IMR-90 (cell line): ENCODE measurements around the gene GVQW3. TPM values are rescaled to one million over a fixed set of nuclear protein-coding genes. Genes with fewer than 3 reads are reported as not detected.

ENCODE experiments used
- ATAC-seq: fragments of 200-7000 bp; cut with Tn5 transposase; 2 replicates; pipeline ENCODE4 v1.9.1; 2020; ENCODE audit warnings: low read depth, mild to moderate bottlenecking, moderate library complexity
- BruUV-seq: library from RNA; stranded (reverse); fragments of 400-500 nt; replicated peaks from 2 replicates; lab custom pipeline; 2021; lab: Mats Ljungman, UMichigan
- CTCF ChIA-PET: fragments of 300-600 bp; formaldehyde crosslinking; extraction: SDS; loops from one replicate; lab custom pipeline; 2021; ENCODE audit warnings: antibody characterized with exemption; lab: Yijun Ruan, JAX
- POLR2A ChIA-PET: fragments of 300-600 bp; sonication (Branson Sonifier 250); formaldehyde crosslinking; loops from one replicate; lab custom pipeline; 2022; ENCODE audit warnings: antibody characterized with exemption; ENCODE audit not compliant: unreplicated experiment; lab: Charles Lee
- DNase-seq: peaks from one replicate; pipeline ENCODE4 v3.0.0; 2013
- H2AFZ ChIP-seq: replicated peaks from 2 replicates; pipeline ENCODE3; 2013; ENCODE audit warnings: low read length, mild to moderate bottlenecking; ENCODE audit not compliant: poor library complexity
- H2AK5ac ChIP-seq: 2 replicates; pipeline ENCODE4 v1.6.1; 2013; ENCODE audit warnings: low read depth, low read length, inconsistent platforms
- H2AK9ac ChIP-seq: replicated peaks from 2 replicates; pipeline ENCODE3; 2013; ENCODE audit warnings: mild to moderate bottlenecking, low read depth, low read length, moderate library complexity; ENCODE audit not compliant: poor library complexity
- H2BK120ac ChIP-seq: 2 replicates; pipeline ENCODE4 v1.6.1; 2013; ENCODE audit warnings: low read depth, low read length, inconsistent platforms
- H2BK15ac ChIP-seq: 3 replicates; pipeline ENCODE4 v1.6.1; 2013; ENCODE audit warnings: low read depth, low read length, inconsistent platforms
- H2BK20ac ChIP-seq: 2 replicates; pipeline ENCODE4 v1.6.1; 2013; ENCODE audit warnings: low read depth, mild to moderate bottlenecking, inconsistent platforms, low read length, moderate library complexity
- H2BK5ac ChIP-seq: 2 replicates; pipeline ENCODE4 v1.6.1; 2013; ENCODE audit warnings: mild to moderate bottlenecking, low read depth, low read length, inconsistent platforms; ENCODE audit not compliant: poor library complexity, severe bottlenecking
- H3K14ac ChIP-seq: replicated peaks from 2 replicates; pipeline ENCODE4 v1.6.1; 2013; ENCODE audit warnings: low read depth, low read length, inconsistent platforms
- H3K18ac ChIP-seq: 2 replicates; pipeline ENCODE4 v1.6.1; 2013; ENCODE audit warnings: low read depth, low read length, control low read depth
- H3K23ac ChIP-seq: 2 replicates; pipeline ENCODE4 v1.6.1; 2013; ENCODE audit warnings: low read depth, low read length, inconsistent platforms
- H3K27ac ChIP-seq: 2 replicates; pipeline ENCODE4 v1.5.1; 2013; ENCODE audit warnings: mild to moderate bottlenecking, control low read depth, low read length; ENCODE audit not compliant: insufficient read depth
- H3K27me3 ChIP-seq: 2 replicates; pipeline ENCODE4 v1.6.1; 2013; ENCODE audit warnings: low read length; ENCODE audit not compliant: control insufficient read depth, insufficient read depth
- H3K36me3 ChIP-seq: 2 replicates; pipeline ENCODE4 v1.6.1; 2013; ENCODE audit warnings: low read length, mixed read lengths; ENCODE audit not compliant: control insufficient read depth, insufficient read depth
- H3K4ac ChIP-seq: 2 replicates; pipeline ENCODE4 v1.6.1; 2013; ENCODE audit warnings: low read depth, low read length, inconsistent platforms
- H3K4me1 ChIP-seq: 2 replicates; pipeline ENCODE4 v1.6.1; 2013; ENCODE audit warnings: low read length, mixed read lengths; ENCODE audit not compliant: control insufficient read depth, insufficient read depth
- H3K4me2 ChIP-seq: 2 replicates; pipeline ENCODE4 v1.6.1; 2013; ENCODE audit warnings: low read depth, mild to moderate bottlenecking, control low read depth, low read length, moderate library complexity
- H3K4me3 ChIP-seq: 2 replicates; pipeline ENCODE4 v1.5.1; 2013; ENCODE audit warnings: low read depth, mild to moderate bottlenecking, control low read depth, low read length, moderate library complexity; ENCODE audit not compliant: insufficient read depth
- H3K56ac ChIP-seq: 2 replicates; pipeline ENCODE4 v1.6.1; 2013; ENCODE audit warnings: low read length, inconsistent platforms; ENCODE audit not compliant: insufficient read depth; ENCODE audit errors: extremely low read depth
- H3K79me1 ChIP-seq, 2 experiments: 2 replicates each; pipeline ENCODE4 v1.6.1; 2013; ENCODE audit warnings: low read length in 2 of 2, inconsistent platforms in 1 of 2, low read depth in 1 of 2
- H3K9ac ChIP-seq: 2 replicates; pipeline ENCODE4 v1.6.1; 2013; ENCODE audit warnings: low read depth, low read length, control low read depth
- H3K9me1 ChIP-seq: 2 replicates; pipeline ENCODE4 v1.6.1; 2013; ENCODE audit warnings: low read length, inconsistent platforms; ENCODE audit not compliant: insufficient read depth
- H3K9me3 ChIP-seq: 2 replicates; pipeline ENCODE4 v1.6.1; 2013; ENCODE audit warnings: low read length; ENCODE audit not compliant: control insufficient read depth, insufficient read depth
- H4K20me1 ChIP-seq: 2 replicates; pipeline ENCODE4 v1.6.1; 2013; ENCODE audit warnings: low read length, inconsistent platforms; ENCODE audit not compliant: insufficient read depth
- H4K5ac ChIP-seq: 2 replicates; pipeline ENCODE4 v1.6.1; 2013; ENCODE audit warnings: mild to moderate bottlenecking, low read depth, low read length, control low read depth
- H4K8ac ChIP-seq, 2 experiments: 2 replicates each; pipeline ENCODE4 v1.6.1; 2013; ENCODE audit warnings: low read depth in 2 of 2, low read length in 2 of 2, control low read depth in 1 of 2, inconsistent platforms in 1 of 2
- H4K91ac ChIP-seq: 2 replicates; pipeline ENCODE4 v1.6.1; 2013; ENCODE audit warnings: low read depth, low read length, inconsistent platforms; ENCODE audit not compliant: insufficient read depth
- CEBPB ChIP-seq: IDR thresholded peaks from 2 replicates; pipeline ENCODE4 v1.6.1; 2012; ENCODE audit warnings: low read depth, low read length, improper control_type of control experiment
- MAZ ChIP-seq: IDR thresholded peaks from 2 replicates; pipeline ENCODE4 v1.6.1; 2012; ENCODE audit warnings: low read depth, mild to moderate bottlenecking, low read length, improper control_type of control experiment, moderate library complexity, borderline replicate concordance
- RAD21 ChIP-seq: IDR thresholded peaks from 2 replicates; pipeline ENCODE4 v1.6.1; 2012; ENCODE audit warnings: low read length, improper control_type of control experiment
- RCOR1 ChIP-seq: IDR thresholded peaks from 2 replicates; pipeline ENCODE4 v1.6.1; 2012; ENCODE audit warnings: mild to moderate bottlenecking, low read length, improper control_type of control experiment; ENCODE audit not compliant: insufficient replicate concordance
- WGBS, 2 experiments: methylation state at CpG; one replicate each; pipeline versions ENCODE4 v1.1.5 to v1.1.7; 2013; ENCODE audit warnings: missing lambda C conversion rate in 2 of 2; ENCODE audit not compliant: insufficient read length in 1 of 2; ENCODE audit errors: extremely low coverage in 2 of 2; 5-methylcytosine and 5-hydroxymethylcytosine counted together
- dilution Hi-C: fragments of 300-500 bp; cut with HindIII; formaldehyde crosslinking; loops from one replicate; pipeline ENCODE4 v1.14.3; 2018; ENCODE audit warnings: low sequenced_read_pairs; ENCODE audit not compliant: unreplicated experiment
- in situ Hi-C: fragments of 300-500 bp; cut with MboI; formaldehyde crosslinking; loops from 3 replicates; pipeline ENCODE4 v1.14.3; 2019; ENCODE audit warnings: low sequenced_read_pairs, inconsistent platforms, mixed read lengths
- intact Hi-C: fragments of 100-400 bp; cut with micrococcal nuclease; formaldehyde crosslinking; loops from 2 replicates; pipeline ENCODE4 v1.10.0; 2022
- polyA plus RNA-seq, 3 experiments: library from polyadenylated mRNA; depleted of rRNA; stranded (reverse); fragments of >200 nt; gene quantifications; 2 replicates each; pipeline ENCODE4 v1.2.3, GENCODE V29; 2012; ENCODE audit warnings: low replicate concordance in 1 of 3
- total RNA-seq: library from RNA; depleted of rRNA; stranded (reverse); fragments of >200 nt; gene quantifications from 2 replicates; pipeline ENCODE4 v1.2.3, GENCODE V29; 2012
- TF ChIP-seq, protein P1 (sequence below): fragments of 150-350 bp; IDR thresholded peaks from 2 replicates; pipeline ENCODE4 v1.6.1; 2017; ENCODE audit warnings: mild to moderate bottlenecking, antibody characterized with exemption, low read length, low read depth

GVQW3 gene
- total and polyA plus RNA-seq, 2 of the 4 experiments (the other 2 are of a cell fraction), result 0.96 to 1.1 TPM

DNA sequence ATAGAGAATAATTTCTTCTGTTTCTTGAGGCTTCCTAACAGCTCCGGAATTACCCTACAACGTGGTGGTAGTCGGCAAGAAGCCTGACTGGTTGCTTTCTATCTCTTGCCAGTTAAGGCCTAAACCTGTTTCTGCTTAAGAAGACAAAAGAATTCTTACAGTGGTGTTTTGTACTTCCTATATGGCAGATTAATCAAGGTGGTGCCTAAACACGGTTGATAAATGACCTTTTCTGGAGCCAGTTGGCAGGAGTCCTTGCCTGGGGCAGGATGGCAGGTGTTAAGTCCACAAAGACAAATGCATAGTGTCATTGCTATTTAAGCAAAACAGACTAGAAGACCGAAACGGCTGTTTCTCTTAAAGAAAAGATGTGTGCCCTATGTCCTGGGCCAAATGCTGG, 9.9 kb downstream of the GVQW3 start:
- H4K20me1 ChIP-seq, result no peaks in the 10 kb centered on the region
- intact Hi-C loops, result no loop called here
- CTCF ChIA-PET, result no interaction called here
- no peaks in the 10 kb centered on the region for H3K9me3 ChIP-seq
- H2AK5ac ChIP-seq, result no peak overlapping the region
- no peak overlapping the region for H2BK120ac ChIP-seq
- H3K79me1 ChIP-seq, result no peaks in the 10 kb centered on the region
- TF ChIP-seq, protein P1, sequence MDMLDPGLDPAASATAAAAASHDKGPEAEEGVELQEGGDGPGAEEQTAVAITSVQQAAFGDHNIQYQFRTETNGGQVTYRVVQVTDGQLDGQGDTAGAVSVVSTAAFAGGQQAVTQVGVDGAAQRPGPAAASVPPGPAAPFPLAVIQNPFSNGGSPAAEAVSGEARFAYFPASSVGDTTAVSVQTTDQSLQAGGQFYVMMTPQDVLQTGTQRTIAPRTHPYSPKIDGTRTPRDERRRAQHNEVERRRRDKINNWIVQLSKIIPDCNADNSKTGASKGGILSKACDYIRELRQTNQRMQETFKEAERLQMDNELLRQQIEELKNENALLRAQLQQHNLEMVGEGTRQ, result no peak
- TF ChIP-seq RCOR1, result no peak
- TF ChIP-seq RAD21, result no peak
- TF ChIP-seq CEBPB, result no peak
- no peak for TF ChIP-seq MAZ
- DNase-seq (no peak), ATAC-seq (no peak)
- no peaks in the 10 kb centered on the region for H3K9me1 ChIP-seq
- H2BK15ac ChIP-seq, result no peak overlapping the region
- no peak overlapping the region for H3K14ac ChIP-seq
- no peak overlapping the region for H3K56ac ChIP-seq
- BruUV-seq, result no TSS peak
- H4K91ac ChIP-seq, result no peak overlapping the region
- dilution Hi-C loops, result no loop called here
- no peak overlapping the region for H3K4ac ChIP-seq
- H2AFZ ChIP-seq, result no peak overlapping the region
- H3K36me3 ChIP-seq, result no peaks in the 10 kb centered on the region
- no peak overlapping the region for H2AK9ac ChIP-seq
- 82% methylated on average over 3 of the region's 6 CpGs; no CpG with 5 or more reads in 1 of the 2 experiments for WGBS, 2 experiments
- H3K4me2 ChIP-seq, result no peak overlapping the region
- no peak overlapping the region for H3K4me3 ChIP-seq
- no peak overlapping the region for H4K5ac ChIP-seq
- in situ Hi-C loops, result no loop called here
- no peak overlapping the region for H3K23ac ChIP-seq
- H3K4me1 ChIP-seq, result no peaks in the 10 kb centered on the region
- POLR2A ChIA-PET, result no interaction called here
- H4K8ac ChIP-seq, result no peak overlapping the region
- H2BK5ac ChIP-seq, result no peak overlapping the region
- no peaks in the 10 kb centered on the region for H3K27me3 ChIP-seq
- H3K18ac ChIP-seq, result no peak overlapping the region
- H3K9ac ChIP-seq, result no peak overlapping the region
- no peak overlapping the region for H3K27ac ChIP-seq
- H2BK20ac ChIP-seq, result no peak overlapping the region
